GM13977 (cell line): ENCODE measurements around the gene TTLL5.
A peak's percentile ranks its signal among the peaks of the same experiment; 100 is the strongest.

Source experiments
- DNase-seq: peaks from one replicate; pipeline ENCODE4 v3.0.0; 2012; ENCODE audit warnings: low spot score
- in situ Hi-C: fragments of 300-500 bp; cut with MboI; formaldehyde crosslinking; loops from one replicate; pipeline ENCODE4 v1.12.0; 2022; ENCODE audit warnings: low sequenced_read_pairs, low pct_unique_long_range_greater_than_20kb, mixed read lengths, inconsistent platforms; ENCODE audit not compliant: unreplicated experiment
- TF ChIP-seq, protein P1 (sequence below): IDR thresholded peaks from 2 replicates; pipeline ENCODE4 v1.5.1; 2012; ENCODE audit warnings: mild to moderate bottlenecking, control low read depth; ENCODE audit not compliant: insufficient read depth; ENCODE audit errors: extremely low read depth, missing control alignments

TTLL5 gene

DNA sequence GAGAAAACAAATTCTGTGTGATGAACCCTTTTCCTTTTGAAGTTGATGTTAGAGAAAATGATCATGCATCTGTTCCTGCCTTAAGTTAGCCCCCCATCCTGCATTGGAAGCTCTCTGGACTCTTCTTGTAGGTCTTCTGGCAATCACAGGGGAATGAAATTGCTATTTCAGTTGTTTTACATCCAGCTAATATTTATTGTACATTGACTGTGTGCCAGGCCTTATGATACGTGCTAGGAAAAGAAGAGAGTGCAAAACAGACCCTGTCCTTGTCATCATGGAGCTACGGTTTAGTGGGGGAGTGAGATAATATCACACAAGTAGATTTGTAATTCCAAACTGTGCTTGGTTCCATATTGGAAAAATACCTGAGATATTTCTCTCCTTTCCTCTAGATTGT lies 202.2 kb downstream of the TTLL5 start:
- TF ChIP-seq, protein P1, sequence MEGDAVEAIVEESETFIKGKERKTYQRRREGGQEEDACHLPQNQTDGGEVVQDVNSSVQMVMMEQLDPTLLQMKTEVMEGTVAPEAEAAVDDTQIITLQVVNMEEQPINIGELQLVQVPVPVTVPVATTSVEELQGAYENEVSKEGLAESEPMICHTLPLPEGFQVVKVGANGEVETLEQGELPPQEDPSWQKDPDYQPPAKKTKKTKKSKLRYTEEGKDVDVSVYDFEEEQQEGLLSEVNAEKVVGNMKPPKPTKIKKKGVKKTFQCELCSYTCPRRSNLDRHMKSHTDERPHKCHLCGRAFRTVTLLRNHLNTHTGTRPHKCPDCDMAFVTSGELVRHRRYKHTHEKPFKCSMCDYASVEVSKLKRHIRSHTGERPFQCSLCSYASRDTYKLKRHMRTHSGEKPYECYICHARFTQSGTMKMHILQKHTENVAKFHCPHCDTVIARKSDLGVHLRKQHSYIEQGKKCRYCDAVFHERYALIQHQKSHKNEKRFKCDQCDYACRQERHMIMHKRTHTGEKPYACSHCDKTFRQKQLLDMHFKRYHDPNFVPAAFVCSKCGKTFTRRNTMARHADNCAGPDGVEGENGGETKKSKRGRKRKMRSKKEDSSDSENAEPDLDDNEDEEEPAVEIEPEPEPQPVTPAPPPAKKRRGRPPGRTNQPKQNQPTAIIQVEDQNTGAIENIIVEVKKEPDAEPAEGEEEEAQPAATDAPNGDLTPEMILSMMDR, result no peak

DNA sequence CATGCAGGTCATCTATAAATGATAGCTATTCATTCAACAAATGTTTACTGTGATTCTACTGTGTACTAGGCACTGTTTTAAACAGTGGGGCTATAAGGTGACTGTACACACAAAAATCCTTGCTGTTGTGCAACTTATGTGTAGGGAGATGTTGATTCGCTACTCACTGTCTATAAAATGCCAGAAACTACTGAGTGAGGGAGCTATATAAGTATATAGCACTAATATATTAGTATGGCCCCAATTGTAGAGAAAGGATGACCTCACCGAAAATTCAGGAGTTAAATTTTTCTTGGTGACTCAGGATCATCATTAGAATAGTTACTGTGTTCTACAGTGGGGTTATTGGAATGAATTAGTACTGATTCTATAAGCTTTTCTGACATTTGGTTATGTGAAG lies 203.3 kb downstream of the TTLL5 start:
- in situ Hi-C loops, result no loop called here
- TF ChIP-seq, protein P1, result no peak
- DNase-seq, result no peak

More for the DNA sequence above, 202.2 kb downstream of the TTLL5 start:
- DNase-seq, result no peak
- in situ Hi-C loops, result no loop called here

DNA sequence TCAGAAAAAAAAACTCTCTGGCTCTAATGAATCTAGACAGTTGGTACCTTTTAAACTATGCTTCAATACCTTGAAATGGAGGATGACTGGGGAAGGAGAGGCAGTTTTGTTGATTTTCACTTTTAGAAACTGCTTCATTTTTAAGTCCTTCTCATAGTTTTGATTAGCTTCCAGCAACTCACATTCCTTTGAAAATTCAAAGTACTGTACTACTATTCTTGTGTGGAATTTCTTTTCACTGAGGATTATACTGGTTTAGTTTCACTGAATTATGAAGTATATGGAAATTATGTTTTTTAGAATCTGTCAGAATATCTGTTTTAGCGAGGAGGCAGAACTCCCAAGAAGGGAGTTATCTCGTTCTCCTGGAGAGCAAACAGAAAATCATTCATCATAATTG lies 204.5 kb downstream of the TTLL5 start:
- in situ Hi-C loops, result no loop called here
- TF ChIP-seq, protein P1, result no peak
- DNase-seq, result no peak

DNA sequence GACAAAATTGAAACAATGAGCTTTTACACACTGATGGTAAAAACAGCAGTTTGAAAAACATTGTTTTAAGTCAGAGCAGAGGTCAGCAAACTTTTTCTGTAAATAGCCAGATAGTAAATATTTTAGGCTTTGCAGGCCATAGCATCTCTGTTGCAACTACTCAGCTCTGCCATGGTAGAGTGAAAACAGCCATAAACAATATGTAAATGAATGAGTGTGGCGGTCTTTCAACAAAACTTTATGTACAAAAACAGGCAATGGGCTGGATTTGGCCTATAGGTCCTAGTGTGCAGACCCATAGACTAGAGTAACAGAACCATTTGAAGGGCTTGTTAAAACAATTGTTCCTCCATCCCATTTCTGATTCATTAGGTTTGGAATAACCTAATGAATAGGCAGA lies 205.9 kb downstream of the TTLL5 start:
- no peak for DNase-seq
- in situ Hi-C loops, result no loop called here
- TF ChIP-seq, protein P1, result no peak

DNA sequence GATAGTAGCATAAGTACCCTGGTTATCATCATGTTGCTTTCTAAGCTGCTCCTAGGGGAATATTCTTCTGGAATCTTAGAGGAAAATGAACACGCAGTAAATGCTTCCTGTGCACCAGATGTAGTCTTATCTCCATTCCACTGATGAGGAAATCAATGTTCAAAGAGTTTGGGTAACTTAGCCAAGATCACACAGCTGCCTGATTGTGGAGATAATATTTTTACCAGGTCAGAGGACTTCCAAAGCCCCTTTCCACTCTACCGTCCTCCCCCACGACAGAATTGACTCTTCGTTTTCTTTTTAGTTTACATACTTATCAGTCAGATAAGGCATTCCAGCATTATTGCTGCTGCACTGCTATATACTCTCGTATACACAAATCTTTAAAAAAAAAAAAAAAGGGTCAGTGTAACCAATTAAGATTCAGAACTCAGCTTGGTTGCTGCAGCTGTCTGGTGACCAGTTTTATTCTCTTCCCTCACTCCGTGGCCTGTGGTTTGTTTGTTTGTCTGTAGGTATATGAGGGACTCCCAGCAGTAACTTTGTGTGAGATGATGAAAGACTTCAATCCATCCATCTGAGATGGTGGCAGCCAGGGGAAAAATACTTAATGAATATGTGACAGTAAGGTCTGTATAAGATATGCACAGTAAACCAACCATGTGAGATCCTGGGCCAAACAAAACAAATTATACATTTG lies 210.3 kb downstream of the TTLL5 start:
- TF ChIP-seq, protein P1, result no peak
- DNase-seq, result no peak
- in situ Hi-C loops, result no loop called here

DNA sequence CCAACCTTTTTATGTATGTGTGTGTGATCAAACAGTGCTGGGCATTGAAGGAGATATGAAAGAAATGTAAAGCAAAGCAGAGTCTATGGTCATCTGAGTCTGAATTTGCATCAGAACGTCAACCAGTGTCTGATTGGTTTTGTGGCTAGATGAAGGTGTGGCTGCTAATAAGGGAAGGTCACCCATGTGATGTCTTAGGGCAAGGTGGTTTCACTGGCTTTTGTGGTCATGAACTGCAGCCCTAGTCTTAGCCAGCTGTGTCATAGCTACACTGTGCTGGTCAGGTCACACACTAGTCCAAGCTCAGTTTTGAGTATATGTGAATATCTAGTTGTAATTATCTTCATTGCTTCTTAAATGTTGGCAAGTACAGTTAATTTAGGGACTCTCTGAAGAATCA lies 214.9 kb downstream of the TTLL5 start:
- DNase-seq, result peak; percentile 58
- in situ Hi-C loops, result no loop called here
- TF ChIP-seq, protein P1, result no peak

DNA sequence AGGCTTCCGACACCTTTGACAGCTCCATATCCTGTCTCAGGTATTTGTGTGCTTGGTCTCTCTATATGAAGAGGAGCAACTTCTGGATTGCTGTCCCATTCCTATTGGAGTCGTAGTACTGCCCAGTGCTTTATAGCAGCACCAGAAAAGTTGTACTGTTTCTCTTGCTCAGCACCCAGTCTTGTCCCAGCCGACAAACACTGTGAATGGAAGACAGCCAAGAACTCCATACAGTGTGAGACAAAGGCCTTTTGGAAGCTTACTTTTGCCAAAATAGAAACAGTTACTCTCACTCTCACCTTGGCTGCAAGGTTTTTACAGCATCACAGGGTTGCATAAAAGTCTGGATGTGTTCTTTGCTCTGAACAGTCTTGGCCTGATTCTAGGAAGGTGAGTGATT lies 215.5 kb downstream of the TTLL5 start:
- no peak for DNase-seq
- TF ChIP-seq, protein P1, result no peak
- in situ Hi-C loops, result no loop called here
